Right ventricle myocardium superior (tissue), 1 donor: Measurements from ENCODE around the gene PXDN. TPM values are rescaled to one million over a fixed set of nuclear protein-coding genes. Genes with fewer than 3 reads are reported as not detected.

Source experiments
- ATAC-seq: fragments of 200-7000 bp; cut with Tn5 transposase; one replicate; pipeline ENCODE4 v1.9.1; 2020; ENCODE audit warnings: mild to moderate bottlenecking; ENCODE audit not compliant: poor library complexity
- DNase-seq: peaks from one replicate; pipeline ENCODE4 v3.0.0-alpha.2; 2020
- intact Hi-C: fragments of 100-400 bp; cut with DNase I; formaldehyde crosslinking; loops from one replicate; pipeline ENCODE4 v1.11.2; 2022
- long read RNA-seq: library from polyadenylated mRNA; unstranded; transcript quantifications from one replicate; pipeline ENCODE4 v2.0.0, GENCODE V29; 2021
- total RNA-seq: library from RNA; stranded (reverse); fragmentation: NEBNext Ultra II Directional; extraction: Animal tissue kit (Norgen Biotek cat#: 25700); gene quantifications from one replicate; pipeline ENCODE4 v1.2.1, GENCODE V29; 2021
- donor health status: DM: no; HTN: yes; CAD: no; lungs with severe emphysema.

Gene PXDN, protein sequence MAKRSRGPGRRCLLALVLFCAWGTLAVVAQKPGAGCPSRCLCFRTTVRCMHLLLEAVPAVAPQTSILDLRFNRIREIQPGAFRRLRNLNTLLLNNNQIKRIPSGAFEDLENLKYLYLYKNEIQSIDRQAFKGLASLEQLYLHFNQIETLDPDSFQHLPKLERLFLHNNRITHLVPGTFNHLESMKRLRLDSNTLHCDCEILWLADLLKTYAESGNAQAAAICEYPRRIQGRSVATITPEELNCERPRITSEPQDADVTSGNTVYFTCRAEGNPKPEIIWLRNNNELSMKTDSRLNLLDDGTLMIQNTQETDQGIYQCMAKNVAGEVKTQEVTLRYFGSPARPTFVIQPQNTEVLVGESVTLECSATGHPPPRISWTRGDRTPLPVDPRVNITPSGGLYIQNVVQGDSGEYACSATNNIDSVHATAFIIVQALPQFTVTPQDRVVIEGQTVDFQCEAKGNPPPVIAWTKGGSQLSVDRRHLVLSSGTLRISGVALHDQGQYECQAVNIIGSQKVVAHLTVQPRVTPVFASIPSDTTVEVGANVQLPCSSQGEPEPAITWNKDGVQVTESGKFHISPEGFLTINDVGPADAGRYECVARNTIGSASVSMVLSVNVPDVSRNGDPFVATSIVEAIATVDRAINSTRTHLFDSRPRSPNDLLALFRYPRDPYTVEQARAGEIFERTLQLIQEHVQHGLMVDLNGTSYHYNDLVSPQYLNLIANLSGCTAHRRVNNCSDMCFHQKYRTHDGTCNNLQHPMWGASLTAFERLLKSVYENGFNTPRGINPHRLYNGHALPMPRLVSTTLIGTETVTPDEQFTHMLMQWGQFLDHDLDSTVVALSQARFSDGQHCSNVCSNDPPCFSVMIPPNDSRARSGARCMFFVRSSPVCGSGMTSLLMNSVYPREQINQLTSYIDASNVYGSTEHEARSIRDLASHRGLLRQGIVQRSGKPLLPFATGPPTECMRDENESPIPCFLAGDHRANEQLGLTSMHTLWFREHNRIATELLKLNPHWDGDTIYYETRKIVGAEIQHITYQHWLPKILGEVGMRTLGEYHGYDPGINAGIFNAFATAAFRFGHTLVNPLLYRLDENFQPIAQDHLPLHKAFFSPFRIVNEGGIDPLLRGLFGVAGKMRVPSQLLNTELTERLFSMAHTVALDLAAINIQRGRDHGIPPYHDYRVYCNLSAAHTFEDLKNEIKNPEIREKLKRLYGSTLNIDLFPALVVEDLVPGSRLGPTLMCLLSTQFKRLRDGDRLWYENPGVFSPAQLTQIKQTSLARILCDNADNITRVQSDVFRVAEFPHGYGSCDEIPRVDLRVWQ (N-terminal part only)
- total RNA-seq: 15.6 TPM
- long read RNA-seq, full-length matches to known transcripts: 5 of 16 reads
- long read RNA-seq, partial matches to known transcripts: 10 of 16 reads
- long read RNA-seq, other reads (novel, unspliced or antisense): 1 of 16 reads

DNA sequence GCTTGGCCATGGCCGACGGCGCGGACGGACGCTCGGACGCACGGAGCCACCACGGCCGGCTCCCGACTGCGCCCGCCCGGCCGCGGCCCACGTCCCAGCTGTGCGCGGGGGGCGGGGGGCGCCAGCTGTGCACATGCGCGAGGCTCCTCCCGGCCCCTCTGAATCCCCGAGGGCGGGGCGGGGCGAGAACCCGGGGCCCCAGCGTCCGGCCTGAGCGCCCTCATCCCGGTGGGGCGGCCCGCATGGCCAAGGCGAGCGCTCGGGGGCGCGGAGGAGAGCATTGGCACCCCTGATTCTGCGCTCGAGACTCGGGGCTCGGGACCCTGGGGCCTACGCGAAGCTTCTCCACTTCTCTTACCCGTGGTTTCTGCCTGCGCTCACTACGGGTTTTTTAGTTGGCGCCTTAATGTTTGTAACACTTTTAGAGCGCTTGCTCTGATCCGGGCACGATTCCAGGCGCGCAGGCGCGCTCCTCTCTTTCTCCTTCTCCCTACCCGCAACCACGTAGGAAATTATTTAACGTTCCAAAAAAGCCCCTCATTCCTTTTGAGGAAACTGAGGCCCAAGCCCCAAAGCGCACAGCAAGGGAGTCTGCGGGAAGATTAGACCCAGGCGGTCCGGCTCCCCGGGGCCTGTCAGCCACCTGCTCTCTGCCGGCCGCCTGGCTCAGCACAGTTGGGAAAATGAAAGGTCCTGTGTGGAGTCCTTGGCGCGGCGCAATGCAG, at the start of gene PXDN:
Gene PXDN, minus strand, starts transcription at position 70 of the 725 bp plus-strand sequence. Its CDS starts 60 bp downstream, at position 10.
- intact Hi-C loops: loop anchor here (5.0 to 10.0 kb wide), 2 partner anchors 70 to 152 kb away; no protein-coding TSS in a partner anchor
- DNase-seq (peak; percentile 81), ATAC-seq (peak; percentile 79)

DNA sequence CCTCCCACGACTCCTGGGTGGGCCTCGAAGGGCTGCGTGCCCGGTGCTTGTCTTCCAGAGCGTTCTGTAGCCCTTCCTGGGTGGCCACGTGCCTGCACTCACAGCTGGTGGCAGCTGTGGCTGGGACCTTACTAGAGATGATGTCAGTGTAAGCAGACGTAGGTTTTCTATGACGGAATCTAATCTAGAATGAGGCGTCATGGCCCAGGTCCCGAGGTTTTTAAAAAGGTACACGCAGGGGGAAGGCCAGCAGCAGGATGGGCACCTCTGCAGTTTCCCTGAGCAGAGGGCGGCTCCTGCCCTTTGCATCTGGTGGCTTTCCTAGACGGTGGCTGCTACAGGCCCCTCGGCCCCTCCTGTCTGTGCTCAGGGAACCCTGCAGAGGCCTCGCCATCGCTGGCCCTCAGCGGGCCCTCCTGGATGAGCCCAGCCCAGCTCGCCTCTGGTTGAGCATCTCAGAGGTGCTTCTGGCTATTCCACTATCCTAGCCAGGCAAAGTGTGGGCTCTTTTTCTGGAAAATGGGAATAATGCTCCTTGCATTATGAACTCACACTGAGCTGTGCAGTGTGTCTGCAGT, 49.6 kb upstream of the PXDN start:
- peak; percentile 78 for ATAC-seq

GRCh38 chr2:1793001-1793867, 48.9 kb upstream of the PXDN start:
- ATAC-seq (peak; percentile 34), DNase-seq (no peak)
- intact Hi-C loops: no loop called here

More for the DNA sequence above, 49.6 kb upstream of the PXDN start:
- intact Hi-C loops: no loop called here
- peak; percentile 67 for DNase-seq

DNA sequence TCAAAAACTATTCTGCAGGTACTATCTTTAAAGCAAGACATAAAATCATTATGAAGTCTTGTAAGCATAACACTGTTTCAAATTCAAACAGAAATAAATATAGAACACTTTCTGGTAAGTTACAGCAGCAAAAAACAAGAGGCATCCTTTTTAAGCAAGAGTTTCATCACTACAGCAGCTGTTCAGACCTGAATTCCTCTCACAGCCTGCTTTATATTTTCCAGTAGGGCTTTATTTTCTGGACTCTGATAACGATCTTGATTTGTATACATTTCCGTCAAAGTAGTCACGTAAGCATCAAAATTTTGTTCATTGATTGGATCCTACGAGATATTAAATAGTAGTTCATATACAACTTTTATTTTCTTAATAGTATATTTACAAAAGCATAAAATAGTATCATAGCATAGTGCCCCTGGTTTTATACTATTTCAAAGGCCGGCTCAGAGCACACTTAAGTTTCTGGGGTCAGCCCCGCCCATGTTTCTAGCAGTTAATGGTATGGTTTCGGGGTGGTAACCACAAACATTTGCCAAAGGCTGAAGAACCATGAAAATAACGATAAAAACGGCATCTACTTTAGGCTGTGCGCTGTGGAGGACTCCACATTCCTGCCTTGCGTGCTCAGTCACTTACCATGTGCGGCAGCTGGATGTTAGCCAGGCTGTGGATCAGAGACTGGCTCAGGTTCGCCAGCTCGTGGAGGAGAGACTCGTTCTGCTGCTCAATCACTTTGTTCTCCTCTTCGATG, 47.5 kb upstream of the PXDN start:
- intact Hi-C loops: no loop called here
- DNase-seq (peak; percentile 55), ATAC-seq (no peak)

GRCh38 chr2:1791006-1791605, 46.8 kb upstream of the PXDN start:
- intact Hi-C loops: no loop called here
- ATAC-seq: no peak
- no peak for DNase-seq

GRCh38 chr2:1790473-1790872, 46.2 kb upstream of the PXDN start:
- intact Hi-C loops: no loop called here
- DNase-seq (no peak), ATAC-seq (no peak)

DNA sequence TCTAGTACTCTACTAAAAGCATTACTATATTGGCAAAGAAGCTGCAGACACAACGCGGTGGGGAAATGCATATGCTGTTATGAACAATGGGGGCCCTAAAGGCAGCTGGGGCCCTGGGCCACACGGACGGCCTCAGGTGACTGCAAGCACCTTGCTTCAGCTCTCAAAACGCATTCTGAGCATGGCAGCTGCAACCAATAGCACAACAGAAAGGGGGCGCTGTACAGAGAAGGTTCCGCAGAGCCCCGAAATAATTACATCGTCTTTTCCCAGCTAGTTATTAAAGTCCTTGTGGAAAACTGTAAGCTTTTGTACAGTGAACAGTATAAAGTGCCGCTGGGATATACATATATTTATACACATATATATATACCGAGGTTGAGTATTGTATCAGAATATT, 45.3 kb upstream of the PXDN start:
- intact Hi-C loops: no loop called here
- ATAC-seq: no peak

GRCh38 chr2:1788478-1788959, 44.2 kb upstream of the PXDN start:
- intact Hi-C loops: no loop called here
- no peak for ATAC-seq

More for the DNA sequence above, 45.3 kb upstream of the PXDN start:
- no peak for DNase-seq

GRCh38 chr2:1787755-1788477, 43.6 kb upstream of the PXDN start:
- no peak for ATAC-seq
- intact Hi-C loops: no loop called here
- no peak for DNase-seq

More at GRCh38 chr2:1788478-1788959, 44.2 kb upstream of the PXDN start:
- no peak for DNase-seq

DNA sequence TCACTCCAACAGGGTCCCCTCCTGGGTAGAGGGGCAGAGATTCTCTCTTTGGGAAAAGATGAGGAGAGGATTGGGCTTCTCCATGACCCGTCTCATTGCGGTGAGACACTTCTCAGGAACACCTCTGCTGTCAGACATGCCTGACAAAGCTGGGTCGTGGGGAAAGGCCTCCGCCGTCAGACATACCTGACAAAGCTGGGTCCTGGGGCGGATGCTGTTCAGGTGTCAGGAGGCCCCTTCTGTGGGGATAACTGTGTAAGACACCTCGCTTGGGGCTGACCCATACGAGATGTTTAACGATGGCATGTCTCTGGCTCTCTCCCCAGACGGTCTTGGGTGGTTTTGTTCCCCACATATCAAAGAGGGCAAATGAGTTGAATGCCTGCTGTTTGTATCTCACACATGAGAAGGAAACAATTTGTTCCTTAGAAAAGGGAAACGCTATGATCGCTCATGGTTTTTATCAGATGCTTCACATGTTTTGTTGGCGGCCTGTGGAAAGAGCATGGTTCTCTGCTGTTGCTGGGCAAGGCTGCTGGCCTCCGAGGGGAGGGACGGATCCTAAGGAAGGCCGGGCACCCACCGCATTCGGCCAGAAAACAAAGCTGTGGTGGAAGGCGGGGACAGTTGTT, 40.8 kb upstream of the PXDN start:
- ATAC-seq: no peak
- intact Hi-C loops: no loop called here
- DNase-seq: no peak

GRCh38 chr2:1784087-1784486, 39.8 kb upstream of the PXDN start:
- ATAC-seq (no peak), DNase-seq (no peak)
- intact Hi-C loops: no loop called here

- intact Hi-C loops: no loop called here
- DNase-seq: no peak
- ATAC-seq: no peak
Observed at GRCh38 chr2:1782514-1782913, 38.2 kb upstream of the PXDN start.

GRCh38 chr2:1781291-1782080, 37.2 kb upstream of the PXDN start:
- intact Hi-C loops: no loop called here
- no peak for DNase-seq
- ATAC-seq: no peak

- DNase-seq (no peak), ATAC-seq (no peak)
- intact Hi-C loops: no loop called here
Observed at GRCh38 chr2:1780693-1781092, 36.4 kb upstream of the PXDN start.
